K562 (cell line): Measurements from ENCODE around the gene PPP2R2B. TPM values are rescaled to one million over a fixed set of nuclear protein-coding genes. Genes with fewer than 3 reads are reported as not detected.
"Not testable (repeated sequence)": the region's sequence is repeated elsewhere in the genome, so short reads cannot be mapped to it uniquely, and the experiment has no call there.

Experiments
- ATAC-seq: fragments of 200-7000 bp; cut with Tn5 transposase; 3 replicates; pipeline ENCODE4 v1.9.1; 2020; ENCODE audit warnings: moderate library complexity
- BruUV-seq: library from RNA; stranded (reverse); fragments of 400-500 nt; replicated peaks from 2 replicates; lab custom pipeline; 2021; lab: Mats Ljungman, UMichigan
- CTCF ChIA-PET: fragments of 300-600 bp; formaldehyde crosslinking; extraction: SDS; loops from one replicate; lab custom pipeline; 2021; ENCODE audit warnings: low intra/inter-chr PET ratio; lab: Yijun Ruan, JAX
- POLR2A ChIA-PET: fragments of 300-600, 350-650 bp; sonication (Branson Sonifier 250); formaldehyde crosslinking; extraction: SDS; loops from one replicate; lab custom pipeline; 2021; ENCODE audit warnings: antibody characterized with exemption, inconsistent platforms; lab: Yijun Ruan, JAX
- DNase-seq, 4 experiments: peaks; one replicate each; pipeline versions ENCODE4 v3.0.0 to v3.0.0-alpha.2; 2011 to 2018; ENCODE audit warnings: low spot score in 3 of 4, mixed read lengths in 3 of 4; ENCODE audit errors: extremely low read depth in 1 of 4
- FAIRE-seq: peaks from 2 replicates; lab custom pipeline; 2011; peaks lifted over from hg19 to GRCh38; lab: Jason Lieb, UNC
- H2AFZ ChIP-seq: 2 replicates; pipeline ENCODE4 v1.6.0; 2011; ENCODE audit warnings: low read depth, low read length, control low read depth, inconsistent platforms
- H3K27ac ChIP-seq: fragments of 200-600 bp; 3 replicates; pipeline ENCODE4 v1.8.0; 2011; ENCODE audit warnings: low read depth, mild to moderate bottlenecking, control low read depth, inconsistent platforms, low read length, moderate library complexity, mixed read lengths; ENCODE audit errors: extremely low read depth
- H3K27me3 ChIP-seq, 2 experiments: fragments of 300-600 bp in 1 of 2; 2 replicates in 1 of 2; 3 replicates in 1 of 2; pipeline versions ENCODE4 v1.6.0 to v1.8.0; 2011; ENCODE audit warnings: inconsistent platforms in 2 of 2, low read length in 2 of 2, mild to moderate bottlenecking in 1 of 2, mixed read lengths in 1 of 2, moderate library complexity in 1 of 2; ENCODE audit not compliant: control insufficient read depth in 2 of 2, insufficient read depth in 2 of 2
- H3K36me3 ChIP-seq: fragments of 300-600 bp; 3 replicates; pipeline ENCODE4 v1.8.0; 2011; ENCODE audit warnings: mild to moderate bottlenecking, low read length, inconsistent platforms; ENCODE audit not compliant: control insufficient read depth, insufficient read depth
- H3K4me1 ChIP-seq, 2 experiments: fragments of 200-600 bp in 1 of 2; replicated peaks in 1 of 2; 2 replicates in 1 of 2; 3 replicates in 1 of 2; pipeline versions ENCODE4 v1.5.1 to v1.8.0; 2011; ENCODE audit warnings: inconsistent platforms in 2 of 2, low read length in 2 of 2, mild to moderate bottlenecking in 1 of 2, mixed read lengths in 1 of 2, moderate library complexity in 1 of 2; ENCODE audit not compliant: control insufficient read depth in 2 of 2, insufficient read depth in 2 of 2
- H3K4me2 ChIP-seq: 2 replicates; pipeline ENCODE4 v1.6.1; 2011; ENCODE audit warnings: low read length, control low read depth, inconsistent platforms, mixed read lengths; ENCODE audit not compliant: insufficient read depth
- H3K4me3 ChIP-seq: fragments of 200-600 bp; sonication (generic), shearing (Covaris generic); 2 replicates; pipeline ENCODE4 v1.5.1; 2016; ENCODE audit warnings: control low read depth, inconsistent platforms
- H3K79me2 ChIP-seq: fragments of 200-600 bp; 3 replicates; pipeline ENCODE4 v1.8.0; 2011; ENCODE audit warnings: low read length, inconsistent platforms; ENCODE audit not compliant: control insufficient read depth, insufficient read depth
- H3K9ac ChIP-seq, 2 experiments: 2 replicates each; pipeline versions ENCODE4 v1.6.0 to v1.6.1; 2011; ENCODE audit warnings: low read depth in 2 of 2, low read length in 2 of 2, control low read depth in 1 of 2, inconsistent platforms in 1 of 2, mild to moderate bottlenecking in 1 of 2, mixed read lengths in 1 of 2; ENCODE audit not compliant: insufficient read depth in 1 of 2
- H3K9me1 ChIP-seq: one replicate; pipeline ENCODE4 v1.6.0; 2011; ENCODE audit warnings: inconsistent platforms, mild to moderate bottlenecking, low read length, moderate library complexity; ENCODE audit not compliant: control insufficient read depth, insufficient read depth
- H3K9me3 ChIP-seq: replicated peaks from 2 replicates; pipeline ENCODE4 v1.5.1; 2011; ENCODE audit warnings: low read depth, low read length, inconsistent platforms; ENCODE audit not compliant: control insufficient read depth, insufficient read depth
- H4K20me1 ChIP-seq: replicated peaks from 2 replicates; pipeline ENCODE4 v1.6.1; 2011; ENCODE audit warnings: low read length, inconsistent platforms, mixed read lengths; ENCODE audit not compliant: control insufficient read depth, insufficient read depth
- HDAC8 ChIP-seq: fragments of 450-650 bp; IDR thresholded peaks from 2 replicates; pipeline ENCODE4 v1.6.1; 2016; ENCODE audit warnings: mild to moderate bottlenecking, missing genetic modification characterization, moderate library complexity, missing compliant biosample characterization
- MAFG ChIP-seq: fragments of 450-650 bp; conservative IDR thresholded peaks from 2 replicates; pipeline ENCODE4 v1.6.1; 2016; ENCODE audit warnings: missing genetic modification characterization, missing compliant biosample characterization
- RERE ChIP-seq: sonication (generic); formaldehyde crosslinking; IDR thresholded peaks from 2 replicates; pipeline ENCODE4 v1.8.0; 2023; ENCODE audit warnings: missing genetic modification reagents, mild to moderate bottlenecking, borderline replicate concordance
- THRA ChIP-seq: fragments of 450-650 bp; IDR thresholded peaks from 2 replicates; pipeline ENCODE4 v1.6.1; 2017; ENCODE audit warnings: mild to moderate bottlenecking, moderate library complexity
- ZFP91 ChIP-seq: sonication (generic); formaldehyde crosslinking; IDR thresholded peaks from 2 replicates; pipeline ENCODE4 v1.8.0; 2022; ENCODE audit warnings: mild to moderate bottlenecking, missing genetic modification reagents
- ZNF274 ChIP-seq: IDR thresholded peaks from 2 replicates; pipeline ENCODE4 v1.6.1; 2011; ENCODE audit warnings: low read depth, mild to moderate bottlenecking, low read length, moderate library complexity, borderline replicate concordance
- WGBS: fragments of 100-300 bp; shearing (Covaris generic); methylation state at CpG from one replicate; pipeline ENCODE4 v1.1.6; 2016; ENCODE audit warnings: low coverage, mixed read lengths; ENCODE audit not compliant: insufficient coverage; ENCODE audit errors: missing lambda C conversion rate; 5-methylcytosine and 5-hydroxymethylcytosine counted together
- in situ Hi-C: fragments of 300-500 bp; cut with MboI; formaldehyde crosslinking; loops from 4 replicates; pipeline ENCODE4 v1.15.0; 2018; ENCODE audit warnings: inconsistent platforms, mixed read lengths
- intact Hi-C: fragments of 100-400 bp; cut with micrococcal nuclease; formaldehyde crosslinking; loops from 2 replicates; pipeline ENCODE4 v1.14.2; 2022
- polyA plus RNA-seq, 8 experiments: library from polyadenylated mRNA; depleted of rRNA in 4 of 8; stranded (reverse) in 5 of 8; unstranded in 3 of 8; fragments of >200 nt; fragmentation: Nextera tagmentation in 2 of 8; fragmentation: Illumina TruSeq in 1 of 8; extraction: Ambion mirVana in 2 of 8; extraction: Trizol in 1 of 8; gene quantifications; 2 replicates each; pipeline versions ENCODE4 v1.2.1 to v1.2.3, GENCODE V29; 2011 to 2014; ENCODE audit warnings: inconsistent platforms in 1 of 8, missing spikeins in 1 of 8
- total RNA-seq, 7 experiments: library from RNA; depleted of rRNA in 6 of 7; stranded (reverse); fragments of >200 nt in 6 of 7; fragmentation: Illumina TruSeq in 2 of 7; extraction: Trizol in 2 of 7; gene quantifications; 2 replicates each; pipeline versions ENCODE4 v1.2.1 to v1.2.3, GENCODE V29; 2011 to 2021; ENCODE audit warnings: low replicate concordance in 1 of 7

PPP2R2B gene
- total and polyA plus RNA-seq, 9 of the 15 experiments (the other 6 are each of a cell fraction or from before 2014, with no cell fraction given) = not detected

GRCh38 chr5:146618434-146618833, 260.1 kb downstream of the PPP2R2B start (continued):
- TF ChIP-seq RERE (CRISPR knock-in tag) (no peak), MAFG (tag) (no peak), THRA (no peak), HDAC8 (tag) (no peak), ZNF274 (no peak), ZFP91 (no peak)

- DNase-seq, H2AFZ ChIP-seq, H3K79me2 ChIP-seq, H3K4me1 ChIP-seq, FAIRE-seq, H3K9ac ChIP-seq, H3K9me3 ChIP-seq, H3K4me3 ChIP-seq, CTCF ChIA-PET, H3K4me2 ChIP-seq, H3K36me3 ChIP-seq, H3K9me1 ChIP-seq, POLR2A ChIA-PET, ATAC-seq, BruUV-seq, H4K20me1 ChIP-seq, intact Hi-C loops, H3K27ac ChIP-seq, H3K27me3 ChIP-seq: not testable (repeated sequence)
- 0% methylated on average over 4 of the region's 17 CpGs for WGBS
- in situ Hi-C loops = loop anchor here (5.0 kb wide), 1 partner anchor 1037 kb away; no protein-coding TSS in a partner anchor
Measured at GRCh38 chr5:146609731-146610130, 268.8 kb downstream of the PPP2R2B start.
